HG03060 (cell line): ENCODE data around the gene CACNA1A.

Experiments used
- ATAC-seq: cut with Tn5 transposase; IDR thresholded peaks from one replicate; pipeline ENCODE4 v1.9.1; 2021; ENCODE audit warnings: low read depth, moderate number of reproducible peaks; ENCODE audit not compliant: unreplicated experiment

CACNA1A gene

GRCh38 chr19:13319526-13319925 lies 186.8 kb downstream of the CACNA1A start:
- ATAC-seq: no peak

- no peak for ATAC-seq
Observed at GRCh38 chr19:13318190-13318589, 188.1 kb downstream of the CACNA1A start.

DNA sequence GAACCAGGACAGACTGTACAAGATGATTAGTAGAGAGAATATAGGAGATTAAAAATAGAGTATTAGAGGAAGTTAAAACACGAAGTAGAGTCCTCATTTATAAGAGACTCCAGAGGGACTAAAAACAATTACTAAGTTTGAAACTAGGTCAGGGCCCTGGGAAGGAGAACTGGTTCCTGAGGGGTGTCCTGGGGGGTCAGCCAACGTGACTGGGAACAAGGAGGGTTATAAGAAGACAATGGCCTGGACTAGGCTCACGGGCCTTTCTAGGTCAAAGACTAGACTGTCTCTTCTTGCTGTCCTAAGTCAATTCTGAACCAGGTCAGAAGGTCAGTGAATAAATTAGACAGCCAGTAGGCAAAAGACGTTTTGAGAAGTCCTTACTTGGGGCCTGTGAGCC lies 190.8 kb downstream of the CACNA1A start:
- ATAC-seq: no peak

- ATAC-seq: no peak
Observed at GRCh38 chr19:13314761-13315160, 191.5 kb downstream of the CACNA1A start.

DNA sequence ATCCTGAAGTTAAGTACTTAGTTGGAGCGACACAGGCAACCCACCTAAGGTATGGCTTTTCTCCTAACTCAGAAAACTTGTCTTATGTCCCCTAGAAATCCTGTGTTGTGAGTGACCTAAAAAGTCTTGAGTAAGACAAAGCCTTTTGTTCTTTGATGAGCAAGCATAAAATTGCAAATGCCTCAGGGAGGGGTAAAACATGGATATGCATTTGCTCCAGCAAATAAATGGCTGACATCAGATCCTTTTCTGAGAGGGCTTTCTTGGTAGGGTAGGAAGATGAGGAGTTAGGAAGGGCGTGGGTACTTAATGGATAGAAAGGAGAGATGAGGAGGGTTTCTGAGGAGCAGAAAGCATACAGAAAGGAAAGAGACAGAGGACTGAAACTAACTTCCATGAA lies 192.4 kb downstream of the CACNA1A start:
- no peak for ATAC-seq

DNA sequence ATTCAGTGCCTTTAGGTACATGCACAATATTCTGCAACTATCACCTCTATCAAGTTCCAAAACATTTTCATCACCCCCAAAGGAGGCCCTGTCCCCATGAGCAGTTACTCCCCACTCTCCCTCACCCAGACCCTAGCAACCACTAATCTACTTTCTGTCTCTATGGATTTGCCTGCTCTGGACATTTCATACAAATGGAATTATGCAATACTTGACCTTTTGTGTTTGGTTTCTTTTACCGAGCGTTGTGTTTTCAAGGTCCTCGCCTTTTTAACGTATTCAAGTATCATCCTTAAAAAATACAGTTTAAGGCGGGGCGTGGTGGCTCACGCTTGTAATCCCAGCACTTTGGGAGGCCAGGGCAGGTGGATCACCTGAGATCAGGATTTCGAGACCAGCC lies 196.4 kb downstream of the CACNA1A start:
- no peak for ATAC-seq

DNA sequence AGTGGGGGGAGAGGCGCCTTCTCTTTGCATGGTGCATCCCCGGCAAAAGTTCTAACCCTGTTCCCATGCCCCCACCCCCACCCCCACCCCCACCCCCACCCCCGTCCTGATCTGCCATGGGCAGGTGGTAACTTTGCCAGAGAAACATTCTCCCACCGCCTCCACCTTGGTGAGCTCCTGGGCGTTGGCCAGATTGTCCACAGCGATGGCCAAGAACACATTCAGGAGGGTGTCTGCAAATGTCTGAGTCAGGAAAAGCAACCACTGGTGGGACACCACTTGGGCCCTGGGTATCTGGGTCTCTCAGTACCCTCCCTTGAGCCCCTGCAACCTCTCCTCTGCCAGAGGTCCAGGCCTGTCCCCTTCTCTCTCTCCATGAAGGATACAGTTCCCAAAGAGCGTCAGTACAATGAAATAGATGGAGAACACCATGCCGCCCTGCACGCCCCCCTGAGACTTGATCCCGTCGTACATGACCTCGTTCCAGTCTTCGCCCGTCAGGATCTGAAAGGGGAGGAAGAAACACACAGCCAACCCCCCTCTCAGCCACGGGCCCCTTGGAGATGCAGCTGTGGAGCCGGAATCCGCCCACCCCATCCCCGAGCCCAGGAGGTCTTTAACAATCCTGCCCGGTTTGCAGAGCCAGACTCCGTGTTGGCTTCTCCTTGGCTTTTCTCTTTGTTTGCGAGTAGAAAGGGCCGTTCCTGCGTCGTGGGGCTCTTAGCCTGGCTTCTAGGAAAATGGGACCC lies 202.7 kb downstream of the CACNA1A start:
- ATAC-seq: no peak

- ATAC-seq: no peak
Observed at GRCh38 chr19:13302526-13303270, 203.6 kb downstream of the CACNA1A start.

DNA sequence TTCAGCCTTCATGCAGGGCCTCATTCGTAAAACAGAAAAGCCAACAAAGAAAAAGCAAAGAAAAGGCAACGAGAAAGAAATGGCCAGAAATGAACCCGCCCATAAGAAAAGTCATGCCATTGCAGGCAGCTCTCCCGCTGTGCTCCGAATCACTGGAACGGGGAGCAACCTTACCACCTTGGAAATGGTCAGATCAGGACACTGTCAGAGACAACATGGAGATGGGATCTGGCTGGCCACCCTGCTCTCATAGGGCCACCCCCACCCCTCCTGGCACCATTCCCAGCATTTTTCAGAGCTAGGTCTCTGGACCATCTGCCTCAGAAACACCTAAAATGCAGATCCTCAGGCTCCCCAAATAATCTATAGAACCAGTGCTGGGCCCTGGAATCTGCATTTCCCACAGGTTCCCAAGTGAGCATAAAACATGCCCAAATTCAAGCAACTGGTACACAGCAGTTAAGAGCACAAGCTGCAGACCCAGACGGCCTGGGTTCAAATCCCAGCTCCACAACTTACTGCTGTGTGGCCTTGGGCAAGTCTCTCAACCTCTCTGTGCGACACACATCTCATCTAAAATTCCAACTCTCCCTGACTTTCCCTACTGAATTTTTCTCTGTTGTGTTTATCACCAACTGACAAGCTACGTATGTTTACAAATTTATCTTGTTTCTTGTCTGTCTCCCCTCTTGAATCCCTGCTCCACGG lies 204.5 kb downstream of the CACNA1A start:
- no peak for ATAC-seq

GRCh38 chr19:13300421-13301030 lies 205.8 kb downstream of the CACNA1A start:
- ATAC-seq: no peak

GRCh38 chr19:13299838-13300237 lies 206.4 kb downstream of the CACNA1A start:
- no peak for ATAC-seq

- no peak for ATAC-seq
Observed at GRCh38 chr19:13298565-13299481, 207.5 kb downstream of the CACNA1A start.

DNA sequence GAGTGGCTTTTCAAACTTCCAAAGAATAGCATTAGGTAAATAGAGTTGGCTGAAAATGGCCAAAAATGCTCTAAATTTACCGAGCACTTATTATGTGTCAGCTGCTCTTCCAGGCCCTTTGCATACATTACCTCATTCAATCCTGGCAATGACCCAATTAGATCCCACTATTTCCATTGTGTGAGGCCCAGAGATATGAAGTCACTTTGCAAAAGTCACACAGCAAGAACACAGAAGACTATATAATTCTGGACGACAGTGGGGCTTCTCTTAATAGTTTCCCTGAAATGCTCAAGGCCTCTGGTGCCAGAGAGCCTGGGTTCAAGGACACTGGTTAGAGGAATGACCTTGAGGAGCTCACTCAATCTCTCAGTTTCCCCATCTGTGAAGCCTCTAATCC lies 209.3 kb downstream of the CACNA1A start:
- no peak for ATAC-seq

DNA sequence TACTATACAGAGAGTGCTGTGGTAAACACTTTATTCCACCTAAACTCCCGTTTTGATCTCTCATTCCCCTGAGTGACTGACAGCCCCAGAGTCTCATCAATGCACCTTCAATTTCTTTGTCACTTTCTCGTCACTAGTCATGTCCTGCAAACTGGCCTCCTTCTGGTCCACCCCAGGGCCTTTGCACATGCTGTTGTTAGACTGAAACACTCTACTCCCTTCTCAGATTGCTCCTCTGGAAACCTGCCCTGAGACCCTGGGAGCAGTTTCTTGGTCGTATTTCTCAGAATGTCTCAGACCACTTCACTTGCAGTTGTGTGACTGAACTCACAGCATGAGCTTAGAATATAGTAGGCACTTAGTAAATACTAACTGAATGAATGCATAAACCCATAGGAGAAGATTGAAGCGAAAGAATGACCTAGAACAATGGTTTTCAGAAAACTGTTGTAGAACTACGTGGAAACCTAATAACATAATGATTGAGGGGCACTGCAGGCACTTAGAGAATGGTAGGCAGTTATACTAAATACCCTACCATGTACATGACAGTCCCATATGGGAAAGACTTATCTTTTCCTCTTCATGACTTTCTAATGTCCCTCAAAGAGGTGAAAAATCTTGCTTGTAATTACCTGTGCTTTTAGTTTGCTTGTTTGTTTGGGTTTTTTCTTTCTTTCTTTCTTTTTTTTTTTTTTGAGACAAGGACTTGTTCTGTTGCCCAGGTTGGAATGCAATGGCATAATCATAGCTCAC lies 211.3 kb downstream of the CACNA1A start:
- no peak for ATAC-seq

GRCh38 chr19:13291913-13292312 lies 214.4 kb downstream of the CACNA1A start:
- no peak for ATAC-seq

DNA sequence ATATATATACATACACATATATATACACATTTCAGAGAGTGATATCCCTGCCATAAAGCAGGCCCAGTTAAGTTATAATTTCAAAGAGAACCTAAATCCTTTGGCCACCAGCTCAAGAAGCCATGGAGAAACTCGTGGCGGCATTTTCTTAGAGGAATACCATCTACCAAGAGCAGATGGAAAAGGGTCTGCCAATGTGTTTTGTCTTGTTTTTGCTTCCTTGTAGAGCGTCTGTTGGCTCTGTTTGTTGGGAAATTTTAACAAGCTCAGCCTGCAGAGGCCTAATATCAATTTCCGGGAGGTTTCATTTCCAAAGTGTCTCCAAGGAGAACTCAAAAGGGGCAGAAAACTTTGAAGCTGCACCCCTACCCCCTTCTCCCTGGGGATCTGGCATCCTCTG lies 215.5 kb downstream of the CACNA1A start:
- no peak for ATAC-seq

DNA sequence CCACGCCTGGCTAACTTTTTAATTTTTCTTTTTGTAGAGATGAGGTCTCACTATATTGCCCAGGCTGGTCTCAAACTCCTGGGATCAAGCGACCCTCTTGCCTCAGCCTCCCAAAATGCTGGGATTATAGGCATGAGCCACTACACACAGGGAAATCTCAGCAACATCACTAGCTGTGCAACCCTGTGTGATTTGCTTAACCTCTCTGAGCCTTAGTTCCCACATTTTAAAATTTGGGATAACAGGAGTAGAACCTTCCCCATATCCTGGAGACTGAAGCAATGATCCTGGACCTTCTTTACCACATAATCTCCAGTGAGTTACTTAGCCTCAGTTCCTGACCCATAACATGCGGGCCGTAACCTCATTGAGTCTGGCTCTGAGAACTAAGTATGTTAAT lies 217.0 kb downstream of the CACNA1A start:
- ATAC-seq: no peak

GRCh38 chr19:13286195-13286985 lies 219.9 kb downstream of the CACNA1A start:
- no peak for ATAC-seq
